ENCODE measurements around the gene PPP6R3. TPM values are rescaled to one million over a fixed set of nuclear protein-coding genes. Genes with fewer than 3 reads are reported as not detected.
"Not testable (repeated sequence)": the region's sequence is repeated elsewhere in the genome, so short reads cannot be mapped to it uniquely, and the experiment has no call there.

The PPP6R3 gene
- total RNA-seq, 1 donor from 2014 or later = 133 TPM

DNA sequence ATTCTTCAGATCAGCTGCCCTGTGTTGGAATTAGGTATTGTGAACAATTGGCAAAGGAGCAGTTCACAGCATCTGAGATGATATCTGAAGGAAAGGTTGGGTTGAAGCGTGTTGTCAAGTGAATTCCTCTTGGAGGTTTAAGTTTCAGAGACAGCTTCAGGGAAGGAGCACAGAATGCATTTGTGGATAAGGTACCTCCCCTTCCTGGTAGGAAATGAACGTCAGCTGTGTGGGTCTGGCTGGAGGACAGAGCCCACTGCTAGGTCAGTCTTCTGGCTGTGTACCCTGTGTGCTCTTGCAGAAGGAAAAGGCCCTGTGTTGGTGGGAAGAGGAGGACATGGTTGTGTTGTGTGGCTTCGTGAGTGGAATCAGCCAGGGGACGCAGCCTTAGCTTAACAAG lies 135.7 kb downstream of the PPP6R3 start:
- DNase-seq (ENCODE audit: low read depth in 2 of 2) = peak; percentile 44 to 57

- DNase-seq (ENCODE audit: low read depth in 2 of 2) = no peak
Measured at GRCh38 chr11:68598816-68599653, 138.5 kb downstream of the PPP6R3 start.

- no peak for DNase-seq (ENCODE audit: low read depth in 2 of 2)
Measured at GRCh38 chr11:68601147-68601546, 140.6 kb downstream of the PPP6R3 start.

GRCh38 chr11:68609761-68610160 lies 149.2 kb downstream of the PPP6R3 start:
- DNase-seq (ENCODE audit: low read depth in 2 of 2) = no peak

DNA sequence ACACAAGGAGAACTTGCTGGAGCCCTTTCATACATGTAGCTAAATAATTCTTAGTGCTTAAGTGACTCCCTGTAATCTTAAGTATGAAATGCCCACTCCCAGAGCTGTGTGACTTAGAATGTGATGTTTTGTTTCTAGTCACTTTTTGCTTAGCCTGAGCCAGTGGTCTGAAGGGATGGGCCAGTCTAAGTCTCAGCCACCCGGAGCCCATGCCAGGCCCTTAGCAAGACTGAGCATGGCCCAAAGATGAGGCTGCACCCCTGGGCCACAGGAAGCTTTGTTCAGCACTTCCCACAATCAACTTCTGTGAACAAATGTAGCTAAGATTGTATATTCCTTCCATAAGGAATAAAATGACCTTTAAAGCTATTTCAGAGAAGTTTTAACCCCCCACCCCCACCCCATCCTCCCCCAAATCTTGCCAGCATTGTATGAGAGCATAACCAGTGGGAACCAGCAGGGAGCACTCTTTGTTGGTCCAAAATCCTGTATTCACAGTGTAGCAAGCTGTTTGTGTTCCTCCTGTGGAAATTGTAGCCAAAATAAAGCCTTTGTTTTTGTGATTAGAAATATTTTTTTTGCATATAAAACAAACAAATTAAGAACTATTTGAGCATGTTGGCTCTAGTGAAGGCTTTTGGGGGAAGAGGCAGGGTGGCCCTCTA lies 150.0 kb downstream of the PPP6R3 start:
- DNase-seq (ENCODE audit: low read depth in 2 of 2) = peak in 1 of 2 donors; percentile 31

DNA sequence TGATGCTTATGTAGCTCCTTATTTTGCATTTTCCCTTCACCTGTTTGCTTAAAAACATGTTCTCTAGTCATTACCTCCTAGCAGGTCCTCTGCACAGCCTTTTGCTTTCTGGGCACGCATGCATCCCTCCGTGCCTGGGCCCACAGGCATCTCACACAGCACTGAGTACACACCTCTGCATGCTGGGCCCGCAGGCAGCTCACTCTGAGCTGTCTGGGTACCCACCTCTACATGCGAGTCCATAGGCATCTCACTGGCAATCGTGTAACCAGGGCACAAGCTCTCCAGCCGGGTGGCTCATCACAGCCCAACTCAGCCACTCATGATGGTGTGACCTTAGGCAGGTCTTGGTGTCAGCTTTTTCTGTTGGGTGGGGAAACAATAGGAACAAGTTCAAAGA lies 155.1 kb downstream of the PPP6R3 start:
- DNase-seq (ENCODE audit: low read depth in 2 of 2) = no peak

GRCh38 chr11:68617925-68618809 lies 157.6 kb downstream of the PPP6R3 start:
- no peak for DNase-seq (ENCODE audit: low read depth in 2 of 2)

DNA sequence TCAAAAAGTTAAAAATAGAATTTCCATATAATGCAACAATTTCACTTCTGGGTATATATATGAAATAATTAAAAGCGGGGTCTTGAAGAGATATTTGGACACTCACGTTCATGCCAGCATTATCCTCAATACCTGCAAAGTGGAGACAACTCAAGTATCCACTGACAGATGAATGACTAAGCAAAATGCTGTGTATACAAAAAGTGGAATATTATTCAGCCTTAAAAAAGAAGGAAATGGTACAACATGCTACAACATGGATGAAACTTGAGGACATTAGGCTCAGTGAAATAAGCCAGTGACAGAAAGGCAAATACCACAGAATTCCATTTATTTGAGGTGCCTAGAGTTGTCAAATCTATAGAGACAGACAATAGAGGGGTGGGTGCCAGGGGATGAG lies 161.3 kb downstream of the PPP6R3 start:
- no peak for DNase-seq (ENCODE audit: low read depth in 2 of 2)

GRCh38 chr11:68623706-68624105 lies 163.2 kb downstream of the PPP6R3 start:
- not testable (repeated sequence) for DNase-seq (ENCODE audit: low read depth in 2 of 2)

- DNase-seq (ENCODE audit: low read depth in 2 of 2) = not testable (repeated sequence)
Measured at GRCh38 chr11:68625069-68625468, 164.5 kb downstream of the PPP6R3 start.

- DNase-seq (ENCODE audit: low read depth in 2 of 2) = not testable (repeated sequence)
Measured at GRCh38 chr11:68626236-68626635, 165.7 kb downstream of the PPP6R3 start.

DNA sequence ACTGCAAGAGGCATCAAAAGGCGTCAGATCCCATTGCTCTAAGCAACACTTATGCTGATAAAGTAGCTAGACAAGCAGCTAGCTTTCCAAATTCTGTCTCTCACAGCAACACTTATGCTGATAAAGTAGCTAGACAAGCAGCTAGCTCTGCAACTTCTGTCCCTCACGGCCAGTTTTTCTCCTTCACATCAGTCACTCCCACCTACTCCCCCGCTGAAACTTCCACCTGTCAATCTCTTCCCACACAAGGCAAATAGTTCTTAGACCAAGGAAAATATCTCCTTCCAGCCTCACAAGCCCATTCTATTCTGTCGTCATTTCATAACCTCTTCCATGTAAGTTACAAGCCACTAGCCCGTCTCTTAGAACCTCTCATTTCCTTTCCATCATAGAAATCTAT lies 168.3 kb downstream of the PPP6R3 start:
- not testable (repeated sequence) for DNase-seq (ENCODE audit: low read depth in 2 of 2)

- DNase-seq (ENCODE audit: low read depth in 2 of 2) = not testable (repeated sequence)
Measured at GRCh38 chr11:68632375-68632774, 171.8 kb downstream of the PPP6R3 start.

GRCh38 chr11:68632802-68633201 lies 172.2 kb downstream of the PPP6R3 start:
- peak; percentile 75 to 86 for DNase-seq (ENCODE audit: low read depth in 2 of 2)

DNA sequence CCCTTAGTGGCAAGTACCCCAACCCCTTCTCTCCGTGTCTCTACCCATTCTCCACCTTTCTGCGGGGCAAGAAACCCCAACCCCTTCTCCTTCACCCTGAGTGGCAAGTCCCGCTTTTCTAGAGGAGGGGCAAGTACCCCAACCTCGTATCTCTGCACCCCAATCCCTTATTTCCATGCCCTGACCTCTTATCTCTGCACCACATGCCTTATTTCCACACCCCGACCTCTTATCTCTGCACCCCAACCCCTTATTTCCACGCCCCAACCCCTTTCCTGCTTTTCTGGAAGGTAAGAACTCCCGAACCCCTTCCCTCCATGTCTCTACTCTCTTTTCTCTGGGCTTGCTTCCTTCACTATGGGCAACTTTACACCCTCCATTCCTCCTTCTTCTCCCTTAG lies 174.1 kb downstream of the PPP6R3 start:
- not testable (repeated sequence) for DNase-seq (ENCODE audit: low read depth in 2 of 2)

DNA sequence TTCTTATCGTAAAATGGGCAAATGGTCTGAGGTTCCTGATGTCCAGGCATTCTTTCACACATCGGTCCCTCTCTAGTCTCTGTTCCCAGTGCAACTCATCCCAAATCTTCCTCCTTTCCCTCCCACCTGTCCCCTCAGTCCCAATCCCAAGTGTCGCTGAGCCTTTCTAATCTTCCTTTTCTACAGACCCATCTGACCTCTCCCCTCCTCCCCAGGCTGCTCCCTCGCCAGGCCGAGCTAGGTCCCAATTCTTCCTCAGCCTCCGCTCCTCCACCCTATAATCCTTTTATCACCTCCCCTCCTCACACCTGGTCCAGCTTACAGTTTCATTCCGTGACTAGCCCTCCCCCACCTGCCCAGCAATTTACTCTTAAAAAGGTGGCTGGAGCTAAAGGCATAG lies 174.6 kb downstream of the PPP6R3 start:
- not testable (repeated sequence) for DNase-seq (ENCODE audit: low read depth in 2 of 2)

GRCh38 chr11:68635883-68636282 lies 175.3 kb downstream of the PPP6R3 start:
- not testable (repeated sequence) for DNase-seq (ENCODE audit: low read depth in 2 of 2)

- not testable (repeated sequence) for DNase-seq (ENCODE audit: low read depth in 2 of 2)
Measured at GRCh38 chr11:68639322-68639721, 178.8 kb downstream of the PPP6R3 start.

GRCh38 chr11:68641880-68642279 lies 181.3 kb downstream of the PPP6R3 start:
- no peak for DNase-seq (ENCODE audit: low read depth in 2 of 2)

DNA sequence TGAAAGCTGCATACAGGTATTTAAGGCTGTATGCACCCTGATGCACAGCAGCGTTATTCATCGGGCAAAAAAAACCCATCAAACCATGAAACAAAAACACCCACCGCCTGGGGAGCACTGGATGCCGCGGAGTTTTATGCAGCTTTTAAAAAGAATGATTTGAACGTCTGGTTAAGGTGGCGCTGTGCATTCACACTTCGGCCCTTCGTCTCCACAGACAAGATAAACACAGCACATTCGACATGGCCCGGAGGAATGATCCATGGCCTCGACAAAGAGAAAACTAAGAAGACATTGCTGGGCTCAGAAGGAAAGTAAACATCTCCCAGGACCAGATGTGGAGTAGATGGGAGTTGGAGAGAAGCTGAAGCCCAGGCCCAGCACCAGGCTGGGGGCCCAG lies 183.0 kb downstream of the PPP6R3 start:
- DNase-seq (ENCODE audit: low read depth in 2 of 2) = peak; percentile 31 to 66

DNA sequence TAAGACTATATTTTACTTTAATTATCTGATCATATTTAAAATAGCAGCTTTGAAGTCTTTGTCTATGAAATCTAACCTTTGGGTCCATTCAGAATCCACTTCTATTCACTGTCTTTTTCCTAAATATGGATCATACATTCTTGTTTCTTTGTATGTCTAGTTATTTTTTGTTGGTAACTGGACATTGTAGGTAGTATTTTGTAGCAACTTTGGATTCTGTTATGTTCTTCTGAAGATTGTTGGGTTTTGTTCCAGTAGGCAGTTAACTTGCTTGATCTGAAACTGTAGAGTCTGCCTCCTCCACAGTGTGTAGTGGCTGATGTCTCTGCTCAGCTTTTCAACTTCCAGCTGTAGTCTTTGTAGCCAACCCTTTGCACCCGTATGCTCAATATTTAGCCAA lies 186.3 kb downstream of the PPP6R3 start:
- no peak for DNase-seq (ENCODE audit: low read depth in 2 of 2)

Data from lung microvascular endothelial cell (primary cell).